HG03039 (cell line): ENCODE measurements around the gene PLPP3.

ENCODE experiments used
- ATAC-seq: cut with Tn5 transposase; IDR thresholded peaks from one replicate; pipeline ENCODE4 v1.9.1; 2021; ENCODE audit warnings: mild to moderate bottlenecking, moderate library complexity; ENCODE audit not compliant: unreplicated experiment

The PLPP3 gene

GRCh38 chr1:56501888-56502287 lies 77.5 kb downstream of the PLPP3 start:
- no peak for ATAC-seq

- ATAC-seq = no peak
Observed at GRCh38 chr1:56501426-56501825, 77.9 kb downstream of the PLPP3 start.

GRCh38 chr1:56496821-56497772 lies 82.3 kb downstream of the PLPP3 start:
- ATAC-seq = no peak

GRCh38 chr1:56496158-56496557 lies 83.2 kb downstream of the PLPP3 start:
- ATAC-seq = no peak

GRCh38 chr1:56495538-56495937 lies 83.8 kb downstream of the PLPP3 start:
- no peak for ATAC-seq

- ATAC-seq = no peak
Observed at GRCh38 chr1:56494306-56494705, 85.1 kb downstream of the PLPP3 start.

GRCh38 chr1:56493826-56494225 lies 85.5 kb downstream of the PLPP3 start:
- no peak for ATAC-seq

- no peak for ATAC-seq
Observed at GRCh38 chr1:56491441-56491840, 87.9 kb downstream of the PLPP3 start.

- ATAC-seq = no peak
Observed at GRCh38 chr1:56490619-56491018, 88.7 kb downstream of the PLPP3 start.

- ATAC-seq = no peak
Observed at GRCh38 chr1:56489695-56490094, 89.7 kb downstream of the PLPP3 start.

GRCh38 chr1:56484695-56485094 lies 94.7 kb downstream of the PLPP3 start:
- no peak for ATAC-seq

- ATAC-seq = no peak
Observed at GRCh38 chr1:56483104-56483503, 96.3 kb downstream of the PLPP3 start.

GRCh38 chr1:56482486-56482885 lies 96.9 kb downstream of the PLPP3 start:
- ATAC-seq = no peak

GRCh38 chr1:56481140-56481694 lies 98.1 kb downstream of the PLPP3 start:
- ATAC-seq = no peak

GRCh38 chr1:56478734-56479133 lies 100.6 kb downstream of the PLPP3 start:
- no peak for ATAC-seq

- ATAC-seq = no peak
Observed at GRCh38 chr1:56477164-56478111, 101.9 kb downstream of the PLPP3 start.

GRCh38 chr1:56473582-56474270 lies 105.6 kb downstream of the PLPP3 start:
- no peak for ATAC-seq

GRCh38 chr1:56472860-56473259 lies 106.5 kb downstream of the PLPP3 start:
- peak; percentile 79 for ATAC-seq

- ATAC-seq = no peak
Observed at GRCh38 chr1:56469640-56470371, 109.6 kb downstream of the PLPP3 start.

GRCh38 chr1:56468518-56468917 lies 110.8 kb downstream of the PLPP3 start:
- no peak for ATAC-seq
